NCI-H2029 treated with DMSO at 0.1 percent for 48 hours (cell line): ENCODE measurements around the gene UQCC2.
A peak's percentile ranks its signal among the peaks of the same experiment; 100 is the strongest.

Experiments used
- DNase-seq: peaks from one replicate; lab custom pipeline; 2025; lab: John Stamatoyannopoulos, UW

UQCC2 gene

DNA sequence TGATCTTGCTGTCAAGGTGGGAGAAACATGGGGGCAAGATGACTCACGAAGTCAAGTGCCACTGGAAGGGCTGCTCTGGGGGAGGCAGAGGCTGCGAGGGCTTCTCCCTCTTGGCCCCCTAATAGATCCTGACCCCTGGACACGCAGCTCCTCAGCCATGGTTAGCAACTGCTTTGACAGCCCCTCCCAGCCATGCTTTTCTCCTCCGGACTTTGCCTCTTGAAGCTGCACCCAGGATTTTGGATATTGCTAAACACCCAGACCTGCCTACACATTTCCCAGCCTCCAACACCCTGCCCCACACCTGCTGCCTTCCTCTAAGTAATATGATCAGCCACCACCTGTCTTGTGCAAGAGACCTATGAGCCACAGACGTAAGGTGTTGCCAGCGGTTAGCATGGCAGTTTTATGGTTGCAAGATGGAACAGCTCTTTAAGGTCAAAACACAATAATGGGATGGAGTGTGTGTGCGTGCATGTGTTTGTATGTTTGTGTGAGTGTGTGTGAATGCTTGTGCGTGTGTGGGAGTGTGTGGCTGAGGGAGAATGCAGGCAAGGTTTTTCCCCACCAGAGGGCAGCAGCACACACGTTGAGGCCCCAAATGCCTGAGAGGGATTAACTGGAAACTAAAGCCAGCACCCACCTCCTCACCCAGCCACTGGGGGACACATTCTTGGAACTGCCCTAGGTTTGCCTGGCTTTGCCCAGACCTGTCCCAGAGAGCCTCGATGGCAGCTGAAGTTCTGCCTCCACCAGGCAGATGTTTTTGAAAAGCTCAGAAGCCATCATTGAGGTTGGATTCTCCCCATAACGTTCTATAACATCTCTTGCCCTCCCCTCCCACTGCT is 32.7 kb upstream of the UQCC2 start:
- DNase-seq: peak; percentile 91

DNA sequence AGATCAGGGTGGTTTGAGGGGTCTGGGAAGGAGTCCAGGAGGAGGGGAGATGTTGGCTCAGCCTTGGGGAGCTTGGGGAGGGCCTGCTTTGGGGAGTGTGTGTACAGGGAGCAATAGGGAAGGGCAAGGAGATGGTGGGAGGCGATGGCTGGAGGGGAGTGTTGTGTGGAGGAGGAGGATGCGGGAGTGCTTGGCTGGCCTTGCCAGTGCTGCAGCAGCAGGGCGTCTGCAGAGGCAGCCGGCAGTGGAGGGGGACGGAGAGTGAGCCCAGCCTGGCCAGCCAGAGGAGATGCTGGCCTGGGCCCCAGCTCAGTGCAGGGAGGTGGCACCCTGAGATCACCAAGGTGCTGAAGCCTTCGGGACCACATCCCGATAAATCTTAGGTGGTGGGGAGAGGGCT is 31.3 kb upstream of the UQCC2 start:
- no peak for DNase-seq

DNA sequence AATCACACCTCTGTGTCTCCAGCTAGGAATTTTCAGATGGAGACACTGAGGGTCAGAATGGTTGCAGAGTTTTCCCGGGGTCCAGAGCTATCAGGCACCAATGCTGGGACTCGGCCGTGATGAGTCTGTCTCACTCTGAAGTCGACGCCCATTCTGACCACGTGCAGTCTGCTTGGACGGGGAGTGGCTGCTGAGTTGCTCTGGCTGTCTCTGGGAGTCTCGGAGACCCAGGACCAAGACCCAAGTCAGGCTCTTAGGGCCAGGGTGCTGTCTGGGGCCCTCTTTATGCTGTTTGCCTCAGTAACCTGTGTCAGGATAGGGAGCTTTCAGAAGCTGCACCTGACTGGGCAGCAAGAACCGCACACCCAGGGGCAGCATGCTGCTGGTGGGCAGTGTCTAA is 30.6 kb upstream of the UQCC2 start:
- DNase-seq: no peak

DNA sequence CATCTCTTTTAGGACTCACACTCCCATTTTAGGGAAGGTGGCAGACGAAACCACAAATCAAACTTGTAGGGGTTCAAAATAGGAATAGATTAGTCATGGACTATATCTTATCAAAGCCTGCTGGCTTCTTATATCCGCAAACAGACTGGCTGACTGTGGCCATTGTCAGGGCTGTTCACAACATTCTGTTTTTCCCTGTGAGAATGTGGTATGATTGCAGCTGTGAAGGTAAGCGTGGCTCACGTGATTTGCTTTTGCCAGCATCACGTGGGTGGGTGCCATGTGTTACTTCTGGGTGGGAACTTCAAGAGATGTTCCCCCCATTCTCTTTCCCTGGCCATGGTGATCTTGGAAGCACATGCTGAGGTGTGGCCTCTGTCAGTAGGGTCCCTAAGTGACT is 29.3 kb upstream of the UQCC2 start:
- DNase-seq: no peak

DNA sequence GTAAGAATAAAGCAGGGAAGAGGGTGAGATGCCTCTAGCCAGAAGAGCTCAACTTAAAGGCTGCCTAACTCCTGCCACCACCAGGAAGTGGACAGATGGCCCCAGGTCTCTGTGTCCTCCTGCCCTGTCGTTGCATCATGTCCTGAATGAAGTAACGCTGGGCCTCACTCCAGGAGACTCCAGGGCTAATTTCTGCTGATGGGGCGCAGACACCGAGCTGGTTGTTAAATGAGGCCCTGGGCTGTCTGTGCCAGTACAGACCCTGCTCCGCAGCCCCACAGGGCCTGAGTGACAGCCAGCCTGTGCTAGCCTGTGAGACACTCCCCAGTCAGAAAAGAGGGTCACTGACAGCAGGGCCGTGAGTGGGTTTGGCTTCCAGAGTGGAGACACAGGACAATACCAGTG is 28.7 kb upstream of the UQCC2 start:
- DNase-seq: no peak

DNA sequence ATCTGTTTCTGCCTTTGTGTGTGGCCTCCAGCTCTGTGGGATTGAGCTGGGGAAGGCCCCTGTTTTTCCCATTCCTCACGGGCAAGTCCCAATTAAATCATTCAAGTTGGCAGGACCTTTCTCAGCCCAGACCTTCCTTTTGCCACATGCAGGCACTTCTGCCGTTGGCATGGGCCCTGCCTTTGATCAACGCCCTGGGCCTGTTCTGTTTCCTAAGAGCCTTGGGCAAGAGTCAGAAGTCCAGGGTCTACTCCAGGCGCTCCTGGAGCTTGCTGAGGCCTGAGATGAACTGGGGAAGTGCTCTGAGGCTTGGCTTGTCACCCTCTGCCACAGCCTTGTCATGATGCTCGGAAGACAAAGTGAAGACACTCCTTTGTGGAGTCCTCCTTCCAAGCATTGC is 28.1 kb upstream of the UQCC2 start:
- no peak for DNase-seq

DNA sequence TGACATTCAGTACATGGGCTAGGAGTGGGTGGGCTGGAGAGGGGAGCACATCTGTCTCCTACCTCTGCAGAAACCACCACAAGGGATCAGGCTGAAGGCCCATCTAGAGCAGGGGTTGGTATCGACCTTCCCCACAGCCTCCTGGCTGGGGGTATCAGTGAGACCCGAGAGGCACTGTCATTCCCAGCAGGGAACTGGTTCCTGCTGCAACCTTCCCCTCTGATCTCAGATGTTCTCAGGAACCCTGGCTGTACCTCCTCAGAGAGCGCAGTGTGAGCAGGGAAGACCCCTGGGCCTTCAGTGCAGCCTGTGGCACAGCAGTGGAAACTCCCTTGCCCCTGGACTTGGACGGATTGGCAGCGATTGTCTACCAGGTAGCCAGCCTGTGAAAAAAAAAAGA is 27.4 kb upstream of the UQCC2 start:
- no peak for DNase-seq

DNA sequence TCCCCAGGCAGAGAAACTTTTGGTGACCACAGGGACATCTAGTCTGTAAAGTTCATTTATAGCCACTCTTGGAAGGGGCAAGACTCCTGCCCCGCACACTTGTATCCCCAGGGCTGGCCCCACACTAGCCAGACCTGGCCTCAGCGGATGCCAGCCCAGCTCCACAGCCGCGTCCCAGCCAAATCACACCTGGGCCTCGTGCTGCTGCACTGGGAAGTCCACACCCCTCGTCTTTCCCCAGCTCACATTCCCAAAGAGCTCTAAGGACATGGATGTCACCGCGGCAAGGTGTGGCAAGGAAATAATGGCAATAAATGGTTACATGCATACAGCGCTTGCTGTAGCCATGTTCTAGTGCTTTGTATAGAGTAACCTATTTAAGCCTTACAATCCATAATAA is 26.7 kb upstream of the UQCC2 start:
- DNase-seq: no peak

DNA sequence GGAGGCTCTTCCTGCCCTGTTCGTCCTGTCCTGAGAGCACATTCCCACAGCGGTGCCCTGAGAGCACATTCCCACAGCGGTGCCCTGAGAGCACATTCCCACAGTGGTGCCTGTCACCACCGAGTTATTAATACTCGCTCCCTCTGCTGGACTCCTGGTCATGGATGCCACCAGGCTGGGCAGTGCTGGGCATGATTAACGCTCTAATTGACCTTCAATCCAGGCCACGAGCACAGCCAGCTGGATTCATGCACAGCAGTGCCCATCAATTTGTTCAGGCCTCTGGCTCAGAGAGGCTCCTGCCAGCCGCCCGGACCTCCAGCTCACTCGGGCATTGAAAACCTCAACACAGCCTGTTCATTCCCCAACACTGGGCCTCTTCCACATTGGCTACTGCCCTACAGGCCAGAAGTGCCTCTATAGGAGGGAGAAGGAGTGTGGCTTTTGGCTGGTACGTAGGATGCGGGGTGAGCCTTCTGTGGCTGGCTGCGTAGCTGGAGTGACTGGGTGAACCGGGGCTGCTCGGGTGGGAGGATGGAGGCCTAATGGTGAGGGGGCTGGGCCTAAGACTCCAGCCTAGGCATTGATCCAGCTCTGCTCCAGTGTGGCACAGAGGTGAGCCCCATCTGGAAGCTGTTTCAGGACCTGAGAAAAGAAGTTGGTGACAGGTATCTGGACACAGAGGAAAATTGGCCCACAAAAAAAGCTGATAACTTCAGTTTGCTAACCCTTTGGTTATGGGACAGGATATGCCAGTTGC is 25.9 kb upstream of the UQCC2 start:
- DNase-seq: no peak

DNA sequence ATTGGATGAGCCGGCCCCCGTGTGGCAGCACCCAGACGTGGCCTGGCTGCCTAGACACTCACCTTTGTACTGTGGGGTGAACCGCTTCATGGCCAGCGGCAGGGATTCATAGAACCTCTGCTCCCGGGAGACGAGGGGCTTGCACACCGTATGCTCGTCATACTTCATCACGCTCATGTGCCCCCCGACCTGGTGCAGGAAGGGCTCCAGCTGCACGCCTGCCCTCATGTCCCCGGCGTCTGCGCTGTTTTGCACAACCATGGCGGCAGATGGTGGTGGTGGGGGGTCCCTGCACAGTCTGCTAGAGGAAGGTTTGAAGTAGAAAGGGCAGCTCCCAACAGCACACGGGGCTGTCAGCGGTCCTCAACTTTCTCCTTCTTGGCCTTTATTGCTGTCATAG is 23.7 kb upstream of the UQCC2 start:
- no peak for DNase-seq

DNA sequence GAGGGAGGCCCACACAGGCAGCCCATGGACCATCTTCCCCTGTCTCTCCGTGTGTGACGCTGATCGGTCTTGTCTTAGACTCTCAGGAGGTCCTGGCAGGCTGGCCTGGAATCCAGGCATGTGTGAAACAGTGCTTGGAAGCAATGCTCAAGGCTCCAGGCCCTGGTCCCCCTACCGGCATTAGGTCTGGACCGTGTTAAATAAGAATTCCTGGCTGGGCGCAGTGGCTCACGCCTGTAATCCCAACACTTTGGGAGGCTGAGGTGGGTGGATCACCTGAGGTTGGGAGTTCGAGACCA is 22.2 kb upstream of the UQCC2 start:
- DNase-seq: no peak

DNA sequence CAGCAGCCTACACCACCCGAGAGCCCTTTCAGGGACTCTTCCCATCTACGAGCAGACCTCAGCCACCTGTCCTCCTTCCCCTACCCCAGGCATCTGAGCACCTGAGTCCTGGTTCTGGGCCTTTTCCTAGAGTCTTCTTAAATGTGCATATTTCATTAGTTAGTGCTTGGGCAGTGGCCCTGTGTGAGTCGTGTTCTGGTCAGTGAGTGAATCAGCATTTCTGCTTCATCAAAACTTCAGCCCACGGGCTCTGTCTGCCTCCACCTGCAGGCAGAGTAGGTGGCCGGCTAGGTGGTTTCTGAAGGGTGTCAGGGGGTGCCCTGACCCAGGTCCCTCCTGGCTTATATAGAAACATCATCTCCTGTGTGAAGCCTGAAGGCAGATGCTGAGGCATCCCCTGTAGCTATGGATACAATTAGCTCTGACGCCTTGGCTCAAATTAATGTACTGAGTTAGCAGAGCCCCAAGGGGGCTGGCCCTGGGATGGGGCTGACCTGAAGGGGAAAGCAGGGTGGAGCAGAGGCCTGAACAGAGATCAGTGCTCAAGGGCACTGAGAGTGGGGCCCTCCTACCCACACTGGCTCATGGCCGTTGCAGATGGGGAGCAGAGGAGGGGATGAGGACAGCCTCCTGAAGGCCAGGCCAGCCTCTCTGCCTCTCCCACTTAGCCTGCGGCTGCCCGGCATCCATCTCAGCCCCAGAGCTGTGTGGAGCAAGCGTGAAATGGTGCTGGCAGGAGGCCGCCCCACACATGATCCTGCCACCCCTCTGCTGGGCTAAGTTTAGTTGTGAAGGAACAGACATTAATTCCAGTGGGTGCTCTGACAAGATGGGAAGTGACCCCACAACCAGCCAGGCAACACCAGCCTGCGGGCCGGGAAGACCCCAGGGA is 21.6 kb upstream of the UQCC2 start:
- no peak for DNase-seq

DNA sequence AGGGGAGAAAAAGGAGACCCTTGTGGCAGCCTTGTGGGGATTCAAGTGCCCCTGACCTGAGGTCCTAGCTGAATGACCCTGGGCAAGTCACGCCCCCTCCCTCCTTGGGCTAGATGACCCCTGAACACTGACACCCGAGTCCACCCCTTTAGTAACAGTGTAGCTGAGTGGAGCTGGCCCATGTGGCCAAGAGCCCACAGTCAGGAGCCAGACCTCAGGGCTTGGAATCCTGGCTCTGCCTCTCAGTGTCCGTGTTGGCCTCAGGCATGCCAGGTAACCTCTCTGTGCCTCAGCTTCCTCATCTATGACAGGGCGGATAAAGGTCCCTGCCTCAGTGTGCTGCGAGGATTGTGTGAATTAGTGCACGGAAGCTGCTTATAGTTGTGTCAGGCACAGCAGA is 20.9 kb upstream of the UQCC2 start:
- no peak for DNase-seq

DNA sequence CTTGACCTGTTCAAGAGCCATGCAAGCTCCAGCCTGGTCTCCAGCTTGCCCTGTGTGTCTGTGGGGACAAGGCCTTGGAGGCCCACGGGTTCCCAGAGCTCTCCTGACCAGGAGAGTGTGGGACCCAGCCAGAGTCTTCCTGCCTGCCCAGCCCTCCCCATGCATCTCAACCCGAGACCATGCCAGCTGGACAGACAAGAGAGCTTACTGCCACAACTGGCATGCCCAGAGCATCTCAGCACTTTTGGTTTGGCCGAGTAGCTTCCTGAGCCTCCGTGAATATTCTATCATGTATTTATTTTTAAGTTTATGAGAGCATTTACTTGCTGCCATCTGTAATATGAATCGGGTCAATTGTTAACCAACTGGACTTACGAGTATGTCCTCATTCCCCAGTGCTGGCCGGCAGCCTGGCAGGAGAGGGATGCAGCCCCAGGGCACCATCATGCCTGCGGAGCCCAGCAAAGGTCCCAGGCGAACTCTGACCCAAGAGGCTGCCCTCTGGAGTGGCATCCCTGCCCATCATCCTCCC is 20.3 kb upstream of the UQCC2 start:
- DNase-seq: no peak

DNA sequence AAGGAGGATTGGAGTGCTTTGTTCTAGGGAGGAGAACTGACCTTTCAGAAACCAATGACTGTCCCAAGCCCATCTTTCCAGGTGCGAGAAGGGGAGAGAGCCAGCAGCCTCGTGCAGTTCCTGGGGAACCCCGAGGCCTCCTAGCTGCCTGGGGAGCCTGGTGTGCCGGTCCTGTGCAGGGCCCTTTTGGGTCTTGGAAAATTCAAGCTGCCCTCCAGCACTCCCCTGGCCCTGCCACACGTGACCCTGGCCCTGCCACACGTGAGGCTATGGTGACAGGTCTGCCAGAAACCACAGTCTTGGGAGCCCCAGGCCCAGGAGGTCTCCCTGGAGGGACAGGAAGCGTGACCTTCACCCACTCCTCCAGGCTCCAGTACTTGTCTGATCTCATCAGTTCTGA is 19.5 kb upstream of the UQCC2 start:
- DNase-seq: no peak

DNA sequence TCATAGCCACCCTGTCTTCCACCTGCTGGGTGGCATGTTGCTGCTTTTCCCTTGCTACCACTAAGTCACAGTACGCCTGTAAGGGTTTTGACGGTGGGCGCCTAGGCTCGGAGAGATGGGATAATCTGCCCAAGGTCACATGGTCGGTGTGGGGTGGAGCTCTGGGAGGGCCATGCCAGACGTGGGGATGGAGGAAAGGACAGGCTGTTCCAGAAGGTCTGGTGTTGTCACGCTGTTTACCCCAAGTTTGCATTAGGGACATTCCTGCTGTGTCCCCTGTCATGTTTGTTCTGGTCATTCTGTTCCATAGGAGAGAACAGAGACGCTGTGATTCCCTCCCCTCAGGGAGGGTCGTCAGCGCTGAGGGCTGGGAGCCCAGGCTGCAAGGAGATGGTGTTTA is 19.1 kb upstream of the UQCC2 start:
- DNase-seq: no peak

DNA sequence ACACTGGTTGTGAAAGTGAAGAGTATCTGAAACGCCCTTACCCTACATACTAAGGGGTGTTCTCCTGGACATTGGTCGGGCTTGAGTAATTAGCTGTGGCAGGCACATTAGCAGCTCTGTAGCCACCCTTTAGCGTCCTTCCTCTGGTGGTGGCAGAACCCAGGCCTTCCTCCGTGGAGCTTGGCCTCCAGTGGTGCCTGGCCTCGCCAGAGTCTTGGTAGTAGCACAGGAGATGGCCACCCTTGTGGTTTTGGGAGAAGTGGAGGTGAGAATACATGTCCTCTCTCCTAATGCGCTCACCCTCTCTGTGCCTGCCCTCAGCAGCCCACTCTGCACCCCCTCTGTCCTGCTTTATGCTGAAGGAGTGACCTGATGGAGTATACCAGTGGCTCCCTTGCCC is 17.6 kb upstream of the UQCC2 start:
- no peak for DNase-seq

DNA sequence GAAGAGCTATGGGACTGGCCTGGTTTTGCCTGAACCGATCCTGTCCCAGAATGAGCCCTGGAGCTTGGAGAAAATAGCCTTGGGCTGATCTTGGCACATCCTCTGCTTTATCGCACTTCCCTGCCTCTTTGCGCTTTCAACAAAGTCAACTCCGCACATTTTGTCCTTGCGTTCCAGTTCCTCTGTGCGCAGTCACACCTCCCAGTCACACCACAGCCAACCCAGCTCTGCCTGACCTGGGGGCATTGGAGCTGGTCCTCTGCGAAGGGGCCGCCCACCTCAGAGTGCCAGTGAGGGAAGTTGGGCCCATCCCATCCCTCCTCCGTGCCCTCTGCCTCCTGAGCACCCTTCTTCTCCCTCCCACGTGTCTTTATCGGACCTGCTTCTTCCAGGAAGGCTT is 16.9 kb upstream of the UQCC2 start:
- no peak for DNase-seq

DNA sequence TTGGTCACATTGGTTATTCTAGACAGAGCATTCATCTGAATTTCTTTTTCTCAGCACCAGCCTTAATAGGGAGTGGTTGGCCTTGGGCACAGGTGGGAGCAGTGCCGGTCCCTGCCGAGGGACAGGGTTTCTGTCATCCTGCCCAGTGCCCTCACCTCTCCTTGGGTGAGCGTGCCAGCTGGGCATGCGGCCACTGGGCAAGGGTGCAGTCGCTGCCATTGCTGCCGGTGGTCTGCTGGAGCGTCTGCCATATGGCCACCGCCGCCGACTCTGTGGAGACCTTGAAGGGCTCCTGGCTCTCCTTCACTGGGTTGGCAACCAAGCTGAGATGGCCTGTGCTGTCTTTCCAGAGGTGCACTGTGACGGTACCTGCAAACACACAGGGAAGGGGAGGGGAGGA is 16.4 kb upstream of the UQCC2 start:
- peak; percentile 45 for DNase-seq

DNA sequence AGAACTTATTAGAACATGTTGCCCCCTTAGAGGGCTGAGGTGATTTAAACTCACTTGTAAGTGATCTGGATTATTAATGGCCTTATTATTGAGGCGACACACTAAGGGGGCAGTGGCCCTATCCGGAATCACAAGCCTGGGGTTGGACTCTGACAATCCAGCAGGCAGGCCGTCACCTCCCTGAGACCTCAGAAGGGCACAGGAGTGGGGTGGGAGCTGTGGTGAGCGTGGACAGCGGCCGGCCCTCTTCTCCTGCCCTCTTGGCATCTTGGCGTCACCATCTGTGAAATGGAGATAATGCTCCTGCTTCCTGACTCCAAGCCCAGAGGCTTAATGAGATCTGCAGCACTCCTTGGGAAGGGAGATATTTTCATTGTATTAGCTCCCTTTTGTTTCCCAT is 15.6 kb upstream of the UQCC2 start:
- no peak for DNase-seq

DNA sequence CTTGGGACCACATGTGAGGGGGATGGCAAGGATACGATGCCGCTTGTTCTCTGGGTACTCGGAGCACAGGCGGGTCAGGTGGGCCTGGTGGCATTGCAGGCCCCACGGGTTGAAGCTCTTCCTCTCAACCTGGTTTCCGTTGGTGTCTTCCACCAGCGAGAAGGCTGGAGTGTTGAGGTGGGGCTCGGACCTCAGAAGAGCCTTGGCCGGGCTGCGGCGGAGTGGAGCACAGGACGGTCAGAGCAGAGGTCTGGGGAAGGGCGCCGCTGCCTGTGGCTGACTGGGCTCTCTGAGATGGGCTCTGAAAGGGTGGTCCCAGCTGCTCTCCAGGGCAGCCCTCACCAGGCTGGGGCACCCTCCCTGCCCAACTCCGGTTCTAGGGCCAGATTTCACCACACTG is 15.2 kb upstream of the UQCC2 start:
- no peak for DNase-seq

DNA sequence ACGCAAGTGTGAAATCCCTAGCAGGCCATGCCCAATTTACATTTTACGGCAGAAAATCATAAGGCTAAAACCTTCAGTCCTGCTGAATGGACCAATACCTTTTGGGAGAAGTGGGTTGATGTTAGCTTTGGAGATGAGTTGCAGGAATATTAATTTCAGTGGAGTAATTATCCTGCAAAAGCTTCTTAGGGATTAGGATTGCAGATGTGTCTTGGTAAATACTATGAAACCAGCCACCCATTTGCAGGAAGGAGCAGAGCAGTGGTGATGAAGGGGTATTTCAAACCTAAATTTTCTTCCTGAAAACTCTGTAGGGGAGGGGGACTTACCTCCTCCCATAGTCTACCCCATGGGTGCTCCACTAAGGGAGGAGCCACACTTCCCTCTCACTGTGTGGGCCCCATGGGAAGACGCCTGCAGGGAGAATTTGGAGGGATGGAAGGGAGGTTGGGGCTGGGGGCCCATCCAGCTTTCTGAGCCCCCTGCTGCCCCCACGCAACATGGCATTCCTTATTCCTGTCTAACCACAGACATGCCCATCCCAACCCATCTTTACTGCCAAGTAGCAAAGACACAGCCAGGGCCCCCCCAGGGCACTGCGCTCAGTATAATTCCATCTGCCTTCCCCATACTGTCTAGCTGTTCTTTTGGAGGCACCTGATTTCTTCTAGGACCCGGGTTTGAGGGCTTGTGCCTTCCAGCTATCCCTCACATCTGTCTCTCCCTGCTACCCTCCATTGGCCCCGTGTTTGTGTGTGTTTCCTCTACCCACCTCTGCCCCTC is 14.6 kb upstream of the UQCC2 start:
- no peak for DNase-seq
